Testis (tissue), 3 donors: ENCODE measurements around the gene CST4. TPM values are rescaled to one million over a fixed set of nuclear protein-coding genes. Genes with fewer than 3 reads are reported as not detected.

Source experiments
- DNase-seq: peaks from one replicate; pipeline ENCODE4 v3.0.0-alpha.2; 2019
- H3K27ac ChIP-seq, 2 donors: fragments of 200-600 bp; sonication (generic); one replicate each; pipeline ENCODE4 v1.5.1; 2019
- H3K27me3 ChIP-seq: fragments of 200-600 bp; sonication (generic); one replicate; pipeline ENCODE4 v1.5.1; 2019
- H3K36me3 ChIP-seq: fragments of 200-600 bp; sonication (generic); one replicate; pipeline ENCODE4 v1.5.1; 2017; ENCODE audit warnings: low read depth; ENCODE audit errors: missing control alignments
- H3K4me1 ChIP-seq: fragments of 200-600 bp; sonication (generic); one replicate; pipeline ENCODE4 v1.5.1; 2019
- H3K4me3 ChIP-seq, 2 donors: fragments of 200-600 bp; sonication (generic); one replicate each; pipeline ENCODE4 v1.5.1; 2017 to 2019
- H3K9me3 ChIP-seq: fragments of 200-600 bp; sonication (generic); one replicate; pipeline ENCODE4 v1.5.1; 2017
- POLR2A ChIP-seq: fragments of 450-650 bp; IDR thresholded peaks from one replicate; pipeline ENCODE4 v1.6.1; 2017; ENCODE audit warnings: antibody characterized with exemption, mild to moderate bottlenecking, moderate library complexity
- WGBS, 2 donors: methylation state at CpG; one replicate each; pipeline ENCODE4 v1.1.5; 2018; 5-methylcytosine and 5-hydroxymethylcytosine counted together
- intact Hi-C: fragments of 100-400 bp; cut with DNase I; formaldehyde crosslinking; loops from one replicate; pipeline ENCODE4 v1.15.1; 2023; ENCODE audit warnings: low total_unique reads
- polyA plus RNA-seq: library from polyadenylated mRNA; stranded (reverse); fragments of 350-450 nt; fragmentation: Illumina TruSeq; extraction: RNeasy Lipid Tissue Mini Kit (QIAGEN cat#74804); gene quantifications from one replicate; pipeline ENCODE4 v1.2.3, GENCODE V29; 2014; ENCODE audit warnings: low read depth, low replicate concordance; ENCODE audit not compliant: insufficient read depth
- total RNA-seq, 2 donors: library from RNA; depleted of rRNA; stranded (reverse); fragments of >200 nt; gene quantifications; one replicate each; pipeline ENCODE4 v1.2.3, GENCODE V29; 2016
- TF ChIP-seq, protein P1 (sequence below), 3 experiments: fragments of 450-650 bp in 2 of 3; fragments of 200-600 bp in 1 of 3; sonication (generic) in 1 of 3; IDR thresholded peaks; one replicate each; pipeline ENCODE4 v1.5.1; 2016 to 2019; ENCODE audit warnings: antibody characterized with exemption in 3 of 3, mild to moderate bottlenecking in 2 of 3, moderate library complexity in 1 of 3

Gene CST4
- total and polyA plus RNA-seq, 3 donors from 2014 or later, result not detected

DNA sequence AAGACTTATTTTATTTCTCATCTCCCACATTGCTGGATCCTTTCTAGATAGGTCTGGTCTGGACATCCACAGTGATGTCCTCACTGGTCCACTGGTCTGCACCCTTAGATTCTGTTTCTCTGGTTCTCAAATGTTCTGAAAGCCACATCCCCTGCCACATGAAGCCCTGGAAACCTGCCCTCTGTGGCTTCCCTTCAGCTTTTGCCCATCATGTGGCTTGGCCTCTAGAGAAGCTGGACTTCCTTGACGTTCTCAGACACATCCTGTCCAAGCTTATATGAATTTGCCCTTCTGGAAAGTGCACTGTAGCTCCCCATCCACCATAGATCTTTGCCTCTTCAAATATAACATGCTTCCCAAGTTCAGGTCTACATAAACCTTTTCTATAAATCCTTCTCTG, 18.5 kb downstream of the CST4 start:
- Histone ChIP-seq H3K27me3 (no peaks in the 10 kb centered on the region), H3K36me3 (no peaks in the 10 kb centered on the region), H3K27ac (no peak overlapping the region), H3K4me3 (no peak overlapping the region), H3K4me1 (peaks cover 9% of the 10 kb centered on the region), H3K9me3 (no peaks in the 10 kb centered on the region)
- intact Hi-C loops, result no loop called here
- no peak for TF ChIP-seq POLR2A
- TF ChIP-seq, protein P1, sequence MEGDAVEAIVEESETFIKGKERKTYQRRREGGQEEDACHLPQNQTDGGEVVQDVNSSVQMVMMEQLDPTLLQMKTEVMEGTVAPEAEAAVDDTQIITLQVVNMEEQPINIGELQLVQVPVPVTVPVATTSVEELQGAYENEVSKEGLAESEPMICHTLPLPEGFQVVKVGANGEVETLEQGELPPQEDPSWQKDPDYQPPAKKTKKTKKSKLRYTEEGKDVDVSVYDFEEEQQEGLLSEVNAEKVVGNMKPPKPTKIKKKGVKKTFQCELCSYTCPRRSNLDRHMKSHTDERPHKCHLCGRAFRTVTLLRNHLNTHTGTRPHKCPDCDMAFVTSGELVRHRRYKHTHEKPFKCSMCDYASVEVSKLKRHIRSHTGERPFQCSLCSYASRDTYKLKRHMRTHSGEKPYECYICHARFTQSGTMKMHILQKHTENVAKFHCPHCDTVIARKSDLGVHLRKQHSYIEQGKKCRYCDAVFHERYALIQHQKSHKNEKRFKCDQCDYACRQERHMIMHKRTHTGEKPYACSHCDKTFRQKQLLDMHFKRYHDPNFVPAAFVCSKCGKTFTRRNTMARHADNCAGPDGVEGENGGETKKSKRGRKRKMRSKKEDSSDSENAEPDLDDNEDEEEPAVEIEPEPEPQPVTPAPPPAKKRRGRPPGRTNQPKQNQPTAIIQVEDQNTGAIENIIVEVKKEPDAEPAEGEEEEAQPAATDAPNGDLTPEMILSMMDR (IDR thresholded peaks at IDR 0.05), result no peak
- DNase-seq, result no peak
- 60 to 63% methylated on average over 1 of the region's 1 CpG for WGBS, 2 donors

GRCh38 chr20:23669866-23670265, 19.0 kb downstream of the CST4 start:
- WGBS, 2 donors, result 92 to 93% methylated on average over 7 of the region's 7 CpGs
- intact Hi-C loops, result no loop called here
- Histone ChIP-seq H3K27ac (no peak overlapping the region), H3K36me3 (no peaks in the 10 kb centered on the region), H3K4me1 (peaks cover 9% of the 10 kb centered on the region), H3K4me3 (no peak overlapping the region), H3K9me3 (no peaks in the 10 kb centered on the region), H3K27me3 (no peaks in the 10 kb centered on the region)
- DNase-seq, result no peak
- TF ChIP-seq, protein P1 (IDR thresholded peaks at IDR 0.05), result no peak
- TF ChIP-seq POLR2A, result no peak

DNA sequence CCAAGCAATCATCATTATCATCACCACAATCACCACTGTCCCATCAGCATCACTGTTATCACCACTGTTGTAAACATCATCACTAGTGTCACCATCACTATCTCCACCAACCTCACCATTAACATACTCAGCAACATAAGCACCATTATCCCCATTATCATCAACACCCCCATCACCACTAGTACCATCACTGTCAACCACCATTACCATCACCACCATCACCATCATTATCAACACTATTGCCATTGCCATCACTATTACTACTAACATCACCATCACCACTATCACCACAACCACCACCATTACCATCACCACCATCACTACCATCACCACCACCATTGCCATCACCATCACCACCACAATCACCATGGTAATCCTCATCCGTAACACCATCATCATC, 19.5 kb downstream of the CST4 start:
- no peak overlapping the region for H3K27ac ChIP-seq
- H3K27me3 ChIP-seq, result no peaks in the 10 kb centered on the region
- no peak for TF ChIP-seq POLR2A
- TF ChIP-seq, protein P1 (IDR thresholded peaks at IDR 0.05), result no peak
- H3K36me3 ChIP-seq, result no peaks in the 10 kb centered on the region
- DNase-seq, result no peak
- intact Hi-C loops, result no loop called here
- 50 to 91% methylated on average over 1 of the region's 1 CpG for WGBS, 2 donors
- H3K4me1 ChIP-seq, result peaks cover 9% of the 10 kb centered on the region
- no peak overlapping the region for H3K4me3 ChIP-seq
- H3K9me3 ChIP-seq, result no peaks in the 10 kb centered on the region

GRCh38 chr20:23668477-23668951, 20.3 kb downstream of the CST4 start:
- DNase-seq, result peak; percentile 78
- Histone ChIP-seq H3K4me3 (no peak overlapping the region), H3K9me3 (no peaks in the 10 kb centered on the region), H3K27me3 (no peaks in the 10 kb centered on the region), H3K36me3 (no peaks in the 10 kb centered on the region), H3K4me1 (peaks cover 9% of the 10 kb centered on the region), H3K27ac (no peak overlapping the region)
- intact Hi-C loops, result no loop called here
- WGBS, 2 donors, result 23 to 33% methylated on average over 3 to 4 of the region's 4 CpGs
- TF ChIP-seq, protein P1 (IDR thresholded peaks at IDR 0.05), result peak; percentile 48 to 81 (median 75)
- no peak for TF ChIP-seq POLR2A

DNA sequence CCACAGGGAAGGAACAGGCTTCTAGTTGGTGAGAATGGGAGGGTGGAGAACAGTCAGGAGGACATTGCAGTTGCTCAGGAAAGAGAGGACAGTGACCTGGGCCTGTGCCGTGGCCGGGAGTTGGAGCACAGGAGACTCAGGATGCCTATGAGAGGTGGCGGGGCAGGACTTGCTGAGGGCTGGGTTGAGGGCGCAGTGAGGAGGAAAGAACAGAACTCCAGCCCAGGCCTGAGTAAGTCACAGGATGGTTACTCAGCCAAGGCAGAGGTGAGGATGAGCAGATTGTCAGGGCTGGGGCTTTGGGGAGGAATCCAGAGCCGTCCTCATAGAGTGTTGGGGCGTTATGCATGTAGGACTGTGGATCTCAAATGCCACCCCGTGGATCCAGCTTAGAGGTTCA, 21.2 kb downstream of the CST4 start:
- Histone ChIP-seq H3K4me3 (no peak overlapping the region), H3K4me1 (peaks cover 9% of the 10 kb centered on the region), H3K36me3 (no peaks in the 10 kb centered on the region), H3K9me3 (no peaks in the 10 kb centered on the region), H3K27ac (no peak overlapping the region), H3K27me3 (no peaks in the 10 kb centered on the region)
- TF ChIP-seq POLR2A, result no peak
- TF ChIP-seq, protein P1 (IDR thresholded peaks at IDR 0.05), result no peak
- no peak for DNase-seq
- intact Hi-C loops, result no loop called here
- WGBS, 2 donors, result 80 to 83% methylated on average over 7 of the region's 7 CpGs
